WTC11 (cell line): Measurements from ENCODE around the gene MCCC1. TPM values are rescaled to one million over a fixed set of nuclear protein-coding genes. Genes with fewer than 3 reads are reported as not detected.

ENCODE experiments used
- ATAC-seq: fragments of 200-7000 bp; cut with Tn5 transposase; 2 replicates; pipeline ENCODE4 v1.10.0; 2021; ENCODE audit warnings: mild to moderate bottlenecking, moderate library complexity
- CTCF ChIA-PET: fragments of 300-600 bp; sonication (Branson Sonifier 250); formaldehyde crosslinking; loops from one replicate; lab custom pipeline; 2021; ENCODE audit warnings: antibody characterized with exemption; lab: Charles Lee
- POLR2A ChIA-PET: fragments of 350-600 bp; sonication (Branson Sonifier 250); formaldehyde crosslinking; loops from one replicate; lab custom pipeline; 2021; ENCODE audit warnings: antibody characterized with exemption; lab: Charles Lee
- DNase-seq: peaks from one replicate; pipeline ENCODE4 v3.0.0; 2021; ENCODE audit warnings: low spot score
- H3K27ac Mint-ChIP-seq: 2 replicates; pipeline ENCODE4 v1.8.0; 2021; ENCODE audit warnings: mixed read lengths
- H3K27me3 Mint-ChIP-seq: 2 replicates; pipeline ENCODE4 v1.8.0; 2021; ENCODE audit warnings: low read depth, mild to moderate bottlenecking, moderate library complexity, mixed read lengths
- H3K36me3 Mint-ChIP-seq: 2 replicates; pipeline ENCODE4 v1.8.0; 2021; ENCODE audit warnings: mixed read lengths
- H3K4me1 Mint-ChIP-seq: 2 replicates; pipeline ENCODE4 v1.8.0; 2022; ENCODE audit warnings: mixed read lengths
- H3K4me3 Mint-ChIP-seq: 2 replicates; pipeline ENCODE4 v1.8.0; 2021; ENCODE audit warnings: mild to moderate bottlenecking, moderate library complexity, mixed read lengths
- H3K9me3 Mint-ChIP-seq: 2 replicates; pipeline ENCODE4 v1.8.0; 2021; ENCODE audit warnings: mixed read lengths
- ARID4B ChIP-seq: sonication (generic); formaldehyde crosslinking; IDR thresholded peaks from 2 replicates; pipeline ENCODE4 v1.8.0; 2023; ENCODE audit warnings: missing genetic modification reagents, mild to moderate bottlenecking, borderline replicate concordance
- ATF1 ChIP-seq: sonication (generic); formaldehyde crosslinking; IDR thresholded peaks from 2 replicates; pipeline ENCODE4 v1.8.1; 2023; ENCODE audit warnings: mild to moderate bottlenecking, moderate library complexity, missing genetic modification reagents
- CBFB ChIP-seq: sonication (generic); formaldehyde crosslinking; IDR thresholded peaks from 2 replicates; pipeline ENCODE4 v1.8.1; 2022; ENCODE audit warnings: mild to moderate bottlenecking, low read depth, missing genetic modification reagents
- E2F1 ChIP-seq: sonication (generic); formaldehyde crosslinking; IDR thresholded peaks from 2 replicates; pipeline ENCODE4 v1.8.0; 2022; ENCODE audit warnings: mild to moderate bottlenecking, missing genetic modification reagents
- E2F4 ChIP-seq: sonication (generic); formaldehyde crosslinking; IDR thresholded peaks from 2 replicates; pipeline ENCODE4 v1.8.1; 2022; ENCODE audit warnings: low read depth, mild to moderate bottlenecking, moderate library complexity, missing genetic modification reagents, borderline replicate concordance
- ELF4 ChIP-seq: sonication (generic); formaldehyde crosslinking; IDR thresholded peaks from 2 replicates; pipeline ENCODE4 v1.8.1; 2022; ENCODE audit warnings: low read depth, mild to moderate bottlenecking, moderate library complexity, missing genetic modification reagents
- ERG ChIP-seq: fragments of 250-450 bp; sonication (Bioruptor Pico); IDR thresholded peaks from 2 replicates; pipeline ENCODE4 v1.8.0; 2021; ENCODE audit warnings: mild to moderate bottlenecking
- FOXK1 ChIP-seq: sonication (generic); formaldehyde crosslinking; IDR thresholded peaks from 2 replicates; pipeline ENCODE4 v1.8.0; 2022; ENCODE audit warnings: mild to moderate bottlenecking, moderate library complexity, missing genetic modification reagents
- FOXP1 ChIP-seq: sonication (generic); formaldehyde crosslinking; IDR thresholded peaks from 2 replicates; pipeline ENCODE4 v1.8.0; 2022; ENCODE audit warnings: missing genetic modification reagents, mild to moderate bottlenecking, moderate library complexity, borderline replicate concordance
- HMGXB4 ChIP-seq: sonication (generic); formaldehyde crosslinking; IDR thresholded peaks from 2 replicates; pipeline ENCODE4 v1.8.1; 2023; ENCODE audit warnings: mild to moderate bottlenecking, moderate library complexity, missing genetic modification reagents
- IRF1 ChIP-seq: sonication (generic); formaldehyde crosslinking; IDR thresholded peaks from 2 replicates; pipeline ENCODE4 v1.8.0; 2023; ENCODE audit warnings: missing genetic modification reagents
- JAZF1 ChIP-seq: fragments of 250-450 bp; sonication (Bioruptor Pico); IDR thresholded peaks from 2 replicates; pipeline ENCODE4 v1.9.0; 2021; ENCODE audit warnings: moderate library complexity, mild to moderate bottlenecking, inconsistent platforms
- MAX ChIP-seq: sonication (generic); formaldehyde crosslinking; IDR thresholded peaks from 2 replicates; pipeline ENCODE4 v1.8.0; 2022; ENCODE audit warnings: mild to moderate bottlenecking, missing genetic modification reagents
- MYBL2 ChIP-seq: sonication (generic); formaldehyde crosslinking; IDR thresholded peaks from 2 replicates; pipeline ENCODE4 v1.8.1; 2023; ENCODE audit warnings: mild to moderate bottlenecking, moderate library complexity, missing genetic modification reagents
- NFYB ChIP-seq: sonication (generic); formaldehyde crosslinking; conservative IDR thresholded peaks from 2 replicates; pipeline ENCODE4 v1.8.0; 2022; ENCODE audit warnings: low read depth, missing genetic modification reagents
- NR3C1 ChIP-seq: sonication (generic); formaldehyde crosslinking; conservative IDR thresholded peaks from 2 replicates; pipeline ENCODE4 v1.8.1; 2023; ENCODE audit warnings: low read depth, mild to moderate bottlenecking, missing genetic modification reagents
- USF2 ChIP-seq: sonication (generic); formaldehyde crosslinking; IDR thresholded peaks from 2 replicates; pipeline ENCODE4 v1.8.1; 2023; ENCODE audit warnings: mild to moderate bottlenecking, missing genetic modification reagents, moderate library complexity
- ZBTB21 ChIP-seq: sonication (generic); formaldehyde crosslinking; IDR thresholded peaks from 2 replicates; pipeline ENCODE4 v1.8.1; 2023; ENCODE audit warnings: mild to moderate bottlenecking, missing genetic modification reagents, borderline replicate concordance
- ZBTB43 ChIP-seq: sonication (generic); formaldehyde crosslinking; IDR thresholded peaks from 2 replicates; pipeline ENCODE4 v1.8.1; 2023; ENCODE audit warnings: mild to moderate bottlenecking, missing genetic modification reagents
- ZNF263 ChIP-seq: sonication (generic); formaldehyde crosslinking; IDR thresholded peaks from 2 replicates; pipeline ENCODE4 v1.8.1; 2022; ENCODE audit warnings: low read depth, mild to moderate bottlenecking, moderate library complexity, missing genetic modification reagents
- ZNF317 ChIP-seq: sonication (generic); formaldehyde crosslinking; IDR thresholded peaks from 2 replicates; pipeline ENCODE4 v1.8.1; 2023; ENCODE audit warnings: low read depth, mild to moderate bottlenecking, moderate library complexity, missing genetic modification reagents, borderline replicate concordance
- total RNA-seq: library from RNA; stranded (reverse); gene quantifications from 3 replicates; pipeline ENCODE4 v1.2.3, GENCODE V29; 2021

Gene MCCC1
- total RNA-seq, 1 experiment from 2014 or later: 19.5 TPM

- TF ChIP-seq ARID4B (CRISPR knock-in tag) (no peak), FOXK1 (CRISPR knock-in tag) (no peak)
Observed at GRCh38 chr3:183117056-183117455, 17.8 kb upstream of the MCCC1 start (continued).

- Mint-ChIP-seq H3K4me3 (peak overlapping the region; percentile 81), H3K27me3 (peaks cover 26% of the 10 kb centered on the region), H3K27ac (peak overlapping the region; percentile 42; the same call in 1 of the 2 replicates), H3K36me3 (0 out of 2 replicates have a peak, but pooled peaks cover 4% of the 10 kb centered on the region), H3K9me3 (peaks cover 8% of the 10 kb centered on the region), H3K4me1 (peaks cover 26% of the 10 kb centered on the region)
- POLR2A ChIA-PET: interaction anchor here (0.6 kb wide), 1 partner anchor 17 kb away, joined by 3 read pairs; the partner anchor contains the start of gene MCCC1
- DNase-seq (peak; percentile 94), ATAC-seq (peak; percentile 94)
- CTCF ChIA-PET: interaction anchor here (0.7 to 1.9 kb wide), 6 partner anchors 19 to 402 kb away, joined by 3 to 10 read pairs (median 4); partner anchors contain the start of gene LAMP3
- no peak for TF ChIP-seq ZBTB43
- TF ChIP-seq E2F4: no peak
- TF ChIP-seq HMGXB4 (CRISPR knock-in tag): 0 out of 2 replicates have a peak, but pooled peaks have one; percentile 21
- TF ChIP-seq NFYB (CRISPR knock-in tag): peak; percentile 87
- TF ChIP-seq FOXK1 (CRISPR knock-in tag): peak; percentile 44; the same call in 1 of the 2 replicates
- TF ChIP-seq MAX: peak; percentile 72
- no peak for TF ChIP-seq CBFB (CRISPR knock-in tag)
- TF ChIP-seq ELF4 (CRISPR knock-in tag): no peak
- TF ChIP-seq FOXP1: peak; percentile 80; the same call in 1 of the 2 replicates
- TF ChIP-seq JAZF1: no peak
- TF ChIP-seq ZNF317: no peak
- no peak for TF ChIP-seq MYBL2 (CRISPR knock-in tag)
- no peak for TF ChIP-seq ATF1 (CRISPR knock-in tag)
- TF ChIP-seq ERG: no peak
- no peak for TF ChIP-seq USF2 (CRISPR knock-in tag)
- TF ChIP-seq E2F1: no peak
- 0 out of 2 replicates have a peak, but pooled peaks have one; percentile 59 for TF ChIP-seq NR3C1 (CRISPR knock-in tag)
- TF ChIP-seq IRF1: no peak
- TF ChIP-seq ZNF263 (CRISPR knock-in tag): no peak
- no peak; the same call in none of the 2 replicates for TF ChIP-seq ZBTB21 (CRISPR knock-in tag)
Observed at GRCh38 chr3:183116025-183116614, 16.8 kb upstream of the MCCC1 start.
